H1 (cell line): ENCODE measurements around the gene UPK2. TPM values are rescaled to one million over a fixed set of nuclear protein-coding genes. Genes with fewer than 3 reads are reported as not detected.
A peak's percentile ranks its signal among the peaks of the same experiment; 100 is the strongest.

Experiments
- CTCF ChIA-PET: fragments of 300-600 bp; sonication (Branson Sonifier 250); formaldehyde crosslinking; loops from one replicate; lab custom pipeline; 2021; ENCODE audit not compliant: partially characterized antibody; lab: Charles Lee
- POLR2A ChIA-PET: fragments of 300-600 bp; sonication (Branson Sonifier 250); formaldehyde crosslinking; loops from one replicate; lab custom pipeline; 2021; ENCODE audit warnings: inconsistent platforms; ENCODE audit not compliant: partially characterized antibody; lab: Charles Lee
- DNase-seq, 2 experiments: peaks; one replicate each; pipeline versions ENCODE4 v3.0.0 to v3.0.0-alpha.2; 2010 to 2022; ENCODE audit warnings: low spot score in 2 of 2, low read depth in 1 of 2, mixed read lengths in 1 of 2
- FAIRE-seq: peaks from 2 replicates; lab custom pipeline; 2011; peaks lifted over from hg19 to GRCh38; lab: Jason Lieb, UNC
- H2AFZ ChIP-seq: 2 replicates; pipeline ENCODE4 v1.8.1; 2012; ENCODE audit warnings: low read length, inconsistent platforms
- H2AK5ac ChIP-seq: 2 replicates; pipeline ENCODE4 v1.6.1; 2013; ENCODE audit warnings: low read depth, low read length
- H2BK120ac ChIP-seq: replicated peaks from 2 replicates; pipeline ENCODE3; 2013; ENCODE audit warnings: low read depth, low read length, inconsistent platforms
- H2BK12ac ChIP-seq: 2 replicates; pipeline ENCODE4 v1.6.1; 2013; ENCODE audit warnings: low read depth, low read length
- H2BK15ac ChIP-seq: 2 replicates; pipeline ENCODE4 v1.6.1; 2013; ENCODE audit warnings: low read length
- H2BK20ac ChIP-seq: 2 replicates; pipeline ENCODE4 v1.6.1; 2013; ENCODE audit warnings: low read length
- H2BK5ac ChIP-seq: 2 replicates; pipeline ENCODE4 v1.6.1; 2013; ENCODE audit warnings: low read depth, low read length
- H3K14ac ChIP-seq: 2 replicates; pipeline ENCODE4 v1.6.1; 2013; ENCODE audit warnings: inconsistent platforms; ENCODE audit not compliant: insufficient read length
- H3K18ac ChIP-seq: 2 replicates; pipeline ENCODE4 v1.6.1; 2013; ENCODE audit warnings: low read length; ENCODE audit errors: extremely low read depth
- H3K23ac ChIP-seq: 2 replicates; pipeline ENCODE4 v1.6.1; 2013; ENCODE audit warnings: inconsistent platforms; ENCODE audit not compliant: insufficient read length
- H3K23me2 ChIP-seq: 2 replicates; pipeline ENCODE4 v1.6.1; 2013; ENCODE audit warnings: low read depth, low read length
- H3K27ac ChIP-seq: 2 replicates; pipeline ENCODE4 v1.6.1; 2011; ENCODE audit warnings: low read depth, low read length, inconsistent platforms
- H3K27me3 ChIP-seq, 4 experiments: replicated peaks in 1 of 4; 1 replicate in 1 of 4; 2 replicates in 3 of 4; pipeline versions ENCODE4 v1.6.1 to v1.8.1; 2011 to 2013; ENCODE audit warnings: low read length in 3 of 4, mild to moderate bottlenecking in 3 of 4, inconsistent platforms in 2 of 4, mixed read lengths in 2 of 4, moderate library complexity in 1 of 4; ENCODE audit not compliant: control insufficient read depth in 3 of 4, insufficient read depth in 3 of 4; ENCODE audit errors: extremely low read depth in 1 of 4
- H3K36me3 ChIP-seq, 4 experiments: 2 replicates each; pipeline versions ENCODE4 v1.6.1 to v1.8.1; 2011 to 2013; ENCODE audit warnings: mild to moderate bottlenecking in 4 of 4, low read length in 3 of 4, moderate library complexity in 2 of 4, control low read depth in 1 of 4, inconsistent platforms in 1 of 4; ENCODE audit not compliant: insufficient read depth in 4 of 4, control insufficient read depth in 2 of 4
- H3K4ac ChIP-seq: replicated peaks from 2 replicates; pipeline ENCODE3; 2013; ENCODE audit warnings: low read length, low read depth, mixed read lengths, inconsistent platforms; ENCODE audit not compliant: insufficient read length
- H3K4me1 ChIP-seq, 4 experiments: replicated peaks in 1 of 4; 1 replicate in 1 of 4; 2 replicates in 3 of 4; pipeline versions ENCODE4 v1.6.1 to v1.8.1; 2011 to 2013; ENCODE audit warnings: low read length in 3 of 4, inconsistent platforms in 2 of 4, mixed read lengths in 1 of 4; ENCODE audit not compliant: insufficient read depth in 4 of 4, control insufficient read depth in 3 of 4
- H3K4me2 ChIP-seq, 2 experiments: 2 replicates each; pipeline versions ENCODE4 v1.6.1 to v1.8.1; 2011 to 2013; ENCODE audit warnings: low read depth in 2 of 2, low read length in 2 of 2, control low read depth in 1 of 2, inconsistent platforms in 1 of 2, mild to moderate bottlenecking in 1 of 2; ENCODE audit not compliant: insufficient read depth in 1 of 2
- H3K4me3 ChIP-seq, 4 experiments: fragments of 200-600, 300-600 bp in 1 of 4; sonication (generic), shearing (Covaris generic), sonication (Bioruptor Twin) in 1 of 4; 2 replicates each; pipeline versions ENCODE4 v1.5.1 to v1.8.1; 2011 to 2016; ENCODE audit warnings: low read length in 4 of 4, low read depth in 3 of 4, control low read depth in 2 of 4, inconsistent platforms in 2 of 4, mild to moderate bottlenecking in 2 of 4, mixed read lengths in 1 of 4, moderate library complexity in 1 of 4; ENCODE audit not compliant: insufficient read depth in 2 of 4; ENCODE audit errors: extremely low read depth in 1 of 4
- H3K56ac ChIP-seq: replicated peaks from 2 replicates; pipeline ENCODE3; 2013; ENCODE audit warnings: low read depth, mild to moderate bottlenecking, mixed read lengths, low read length, inconsistent platforms; ENCODE audit not compliant: insufficient read length
- H3K79me1 ChIP-seq: 2 replicates; pipeline ENCODE4 v1.6.1; 2013; ENCODE audit warnings: low read depth, low read length, control low read depth
- H3K79me2 ChIP-seq, 2 experiments: 2 replicates each; pipeline versions ENCODE4 v1.6.1 to v1.8.1; 2012 to 2013; ENCODE audit warnings: low read length in 2 of 2, mild to moderate bottlenecking in 2 of 2, inconsistent platforms in 1 of 2; ENCODE audit not compliant: insufficient read depth in 2 of 2, control insufficient read depth in 1 of 2
- H3K9ac ChIP-seq, 4 experiments: replicated peaks in 1 of 4; 1 replicate in 1 of 4; 2 replicates in 3 of 4; pipeline versions ENCODE4 v1.6.1 to v1.8.1; 2011 to 2013; ENCODE audit warnings: low read depth in 3 of 4, low read length in 3 of 4, control low read depth in 2 of 4, mild to moderate bottlenecking in 2 of 4, moderate library complexity in 2 of 4, inconsistent platforms in 1 of 4; ENCODE audit errors: extremely low read depth in 1 of 4
- H3K9me3 ChIP-seq, 2 experiments: 2 replicates each; pipeline versions ENCODE4 v1.6.1 to v1.8.1; 2012 to 2013; ENCODE audit warnings: mild to moderate bottlenecking in 2 of 2, moderate library complexity in 2 of 2, control low read depth in 1 of 2, inconsistent platforms in 1 of 2, low read depth in 1 of 2, low read length in 1 of 2, mixed read lengths in 1 of 2; ENCODE audit not compliant: insufficient read depth in 2 of 2
- H4K20me1 ChIP-seq, 2 experiments: replicated peaks in 1 of 2; 2 replicates each; pipeline versions ENCODE3 to v1.8.1; 2011 to 2013; ENCODE audit warnings: inconsistent platforms in 2 of 2, low read length in 2 of 2, mild to moderate bottlenecking in 1 of 2; ENCODE audit not compliant: insufficient read depth in 2 of 2, control insufficient read depth in 1 of 2
- H4K5ac ChIP-seq: 2 replicates; pipeline ENCODE4 v1.6.1; 2013; ENCODE audit warnings: low read length, low read depth, mixed read lengths, inconsistent platforms; ENCODE audit not compliant: insufficient read length
- H4K8ac ChIP-seq: 2 replicates; pipeline ENCODE4 v1.8.0; 2013; ENCODE audit warnings: mild to moderate bottlenecking, moderate library complexity, low read length, inconsistent platforms; ENCODE audit not compliant: insufficient read depth; ENCODE audit errors: extremely low read depth
- H4K91ac ChIP-seq: replicated peaks from 2 replicates; pipeline ENCODE3; 2013; ENCODE audit warnings: low read length, mixed read lengths, inconsistent platforms; ENCODE audit not compliant: insufficient read length
- ATF2 ChIP-seq: IDR thresholded peaks from 2 replicates; pipeline ENCODE4 v1.6.1; 2012; ENCODE audit warnings: low read length, inconsistent platforms
- BCL11A ChIP-seq, 2 experiments: IDR thresholded peaks; one replicate each; pipeline ENCODE4 v1.6.1; 2011; ENCODE audit warnings: low read depth in 2 of 2, low read length in 2 of 2, mild to moderate bottlenecking in 2 of 2
- HDAC6 ChIP-seq: IDR thresholded peaks from one replicate; pipeline ENCODE4 v1.7.1; 2012; ENCODE audit warnings: low read depth, mild to moderate bottlenecking, inconsistent platforms, low read length, moderate library complexity
- JUND ChIP-seq: IDR thresholded peaks from 2 replicates; pipeline ENCODE4 v1.6.1; 2011; ENCODE audit warnings: mild to moderate bottlenecking, improper control_type of control experiment, low read length
- KDM1A ChIP-seq: fragments of 200-600, 300-600 bp; sonication (generic); IDR thresholded peaks from 2 replicates; pipeline ENCODE4 v1.7.1; 2016; ENCODE audit warnings: mild to moderate bottlenecking, low read length, borderline replicate concordance
- KDM5A ChIP-seq: fragments of 200-600 bp; IDR thresholded peaks from 2 replicates; pipeline ENCODE4 v1.7.1; 2012; ENCODE audit warnings: mild to moderate bottlenecking, low read length, inconsistent platforms, mixed read lengths
- TBP ChIP-seq: IDR thresholded peaks from 2 replicates; pipeline ENCODE4 v1.6.1; 2011; ENCODE audit warnings: low read depth, low read length, improper control_type of control experiment
- whole genome bisulfite sequencing, 2 experiments: shearing (Covaris generic) in 1 of 2; methylation state at CpG; one replicate each; pipeline versions ENCODE4 v1.1.6 to v1.1.7; 2013 to 2015; ENCODE audit warnings: low lambda C conversion rate in 2 of 2, mixed read lengths in 2 of 2, inconsistent platforms in 1 of 2, low coverage in 1 of 2, missing lambda C conversion rate in 1 of 2; ENCODE audit not compliant: insufficient replicate concordance in 2 of 2, insufficient coverage in 1 of 2, insufficient read length in 1 of 2; ENCODE audit errors: extremely low coverage in 1 of 2, missing lambda C conversion rate in 1 of 2; 5-methylcytosine and 5-hydroxymethylcytosine counted together
- polyA plus RNA-seq, 7 experiments: library from polyadenylated mRNA; depleted of rRNA in 3 of 7; stranded (reverse) in 5 of 7; unstranded in 2 of 7; fragments of >200 nt in 5 of 7; fragments of 200-250 nt in 2 of 7; gene quantifications; 1 replicate in 5 of 7; 2 replicates in 1 of 7; 4 replicates in 1 of 7; pipeline versions ENCODE4 v1.2.1 to v1.2.3, GENCODE V29; 2011 to 2013; ENCODE audit warnings: missing spikeins in 2 of 7, mixed read lengths in 2 of 7
- total RNA-seq: library from RNA; stranded (reverse); fragmentation: NEBNext Ultra II Directional; extraction: Animal tissue kit (Norgen Biotek cat#: 25700); gene quantifications from 2 replicates; pipeline ENCODE4 v1.2.1, GENCODE V29; 2021

Gene UPK2
- total and polyA plus RNA-seq, 2 of the 8 experiments (the other 6 are each of a cell fraction or from before 2014, with no cell fraction given) = 0.76 TPM; not detected in 1

- Histone ChIP-seq H2AK5ac (no peak overlapping the region; the same call in 1 of the 2 replicates), H3K9me3 (no peaks in the 10 kb centered on the region), H3K14ac (no peak overlapping the region), H4K20me1 (peaks cover 2 to 14% of the 10 kb centered on the region in 2 experiments), H2BK12ac (peak overlapping the region; percentile 100), H3K4me3 (peak overlapping the region; percentile 44 to 61 (median 51)), H2BK15ac (0 out of 2 replicates have a peak overlapping the region, but pooled peaks have one; percentile 88), H2AFZ (no peak overlapping the region), H3K4ac (peak overlapping the region; percentile 81), H4K8ac (peak overlapping the region; percentile 41), H2BK20ac (peak overlapping the region; percentile 72; the same call in 1 of the 2 replicates), H4K5ac (peak overlapping the region; percentile 66), H2BK120ac (peak overlapping the region; percentile 89), H3K23ac (no peak overlapping the region), H3K9ac (peak overlapping the region in 2 of 4 experiments; percentile 58 to 60; a peak in 2 of 7 replicates), H4K91ac (peak overlapping the region; percentile 100), H3K4me1 (peaks cover 8 to 55% (median 46%) of the 10 kb centered on the region in 4 experiments), H2BK5ac (peak overlapping the region; percentile 100), H3K36me3 (peaks cover 7 to 21% (median 16%) of the 10 kb centered on the region in 4 experiments; a peak in 7 of 8 replicates), H3K27ac (peak overlapping the region; percentile 71; the same call in 1 of the 2 replicates), H3K18ac (peak overlapping the region; percentile 98), H3K4me2 (peak overlapping the region; percentile 86 to 92), H3K27me3 (no peaks in the 10 kb centered on the region), H3K23me2 (peaks cover 19% of the 10 kb centered on the region), H3K79me2 (peaks cover 4 to 65% of the 10 kb centered on the region in 2 experiments), H3K79me1 (peaks cover 7% of the 10 kb centered on the region; the same call in 1 of the 2 replicates), H3K56ac (peak overlapping the region; percentile 71)
- FAIRE-seq = no peak
- DNase-seq = peak in 1 of 2 experiments; percentile 77
- CTCF ChIA-PET = interaction anchor here (0.5 to 3.6 kb wide), 13 partner anchors 13 to 219 kb away, joined by 3 to 23 read pairs (median 4); partner anchors contain the start of genes DDX6 and UPK2
- WGBS, 2 experiments = 6% methylated on average over 7 of the region's 17 CpGs; no CpG with 5 or more reads in 1 of the 2 experiments
- POLR2A ChIA-PET = interaction anchor here (0.6 to 10.7 kb wide), 10 partner anchors 11 to 304 kb away, joined by 3 to 101 read pairs (median 6); partner anchors contain the start of gene DDX6
- TF ChIP-seq TBP (no peak), JUND (no peak), ATF2 (no peak), HDAC6 (no peak), BCL11A (IDR thresholded peaks at IDR 0.05; ENCODE audit: low read depth in 2 of 2, low read length in 2 of 2) (no peak), KDM1A (no peak), KDM5A (no peak)
Measured at GRCh38 chr11:118908901-118909618, 47.0 kb upstream of the UPK2 start.
